Activated T-helper 9 cell treated with anti-CD3 and anti-CD28 coated beads, Interleukin-2, amount 50 U/mL, for 16 hours (primary cell): ENCODE measurements around the gene DDX59.
"Not testable (repeated sequence)": the region's sequence is repeated elsewhere in the genome, so short reads cannot be mapped to it uniquely, and the experiment has no call there.

ENCODE experiments used
- DNase-seq: peaks from one replicate; pipeline ENCODE4 v3.0.0-alpha.2; 2020; ENCODE audit warnings: low read depth

The DDX59 gene

GRCh38 chr1:200670242-200671118 is 773 bp upstream of the DDX59 start:
- DNase-seq, result no peak

GRCh38 chr1:200668514-200669313 is 993 bp downstream of the DDX59 start:
- DNase-seq, result no peak

GRCh38 chr1:200666309-200666708 is 3.4 kb downstream of the DDX59 start:
- DNase-seq, result no peak

- DNase-seq, result no peak
These were observed 3.8 kb downstream of the DDX59 start for GRCh38 chr1:200665861-200666260.

DNA sequence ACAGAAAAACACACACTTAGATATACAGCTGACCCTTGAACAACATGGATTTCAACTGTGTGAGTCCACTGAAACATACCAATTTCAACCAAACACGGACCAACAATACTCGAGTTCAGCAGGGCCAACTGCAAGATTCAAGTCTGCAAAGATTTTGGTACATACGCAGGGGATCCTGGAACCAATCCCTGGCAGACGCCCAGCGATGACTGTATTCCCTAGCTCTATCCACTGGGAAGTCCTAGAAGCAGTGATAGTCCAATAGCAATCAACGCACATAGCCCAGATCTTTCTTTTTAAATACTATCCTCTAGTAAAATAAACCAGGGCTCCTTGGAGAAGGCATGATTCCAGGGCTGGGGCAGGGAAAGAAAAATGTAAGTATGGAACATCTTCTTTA is 9.0 kb downstream of the DDX59 start:
- DNase-seq, result no peak

DNA sequence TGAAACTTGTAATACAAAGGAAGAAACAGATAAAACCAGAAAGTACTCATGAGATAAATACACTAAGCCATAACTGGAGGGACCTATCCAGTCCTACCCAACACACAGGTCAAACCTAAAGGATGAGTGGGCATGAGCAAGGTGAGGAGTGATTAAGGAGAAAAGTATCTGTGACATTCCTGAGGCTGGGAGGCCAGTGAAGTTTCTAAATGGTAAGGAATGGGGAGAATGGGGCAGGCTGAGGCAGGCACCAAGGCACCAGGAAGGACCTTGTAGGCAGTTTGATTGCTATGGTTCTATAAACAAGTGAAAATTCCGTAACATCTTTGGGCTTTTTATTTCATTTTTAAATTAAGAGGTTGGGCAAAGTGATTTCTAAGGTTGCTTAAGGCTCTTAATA is 10.4 kb downstream of the DDX59 start:
- DNase-seq, result no peak

DNA sequence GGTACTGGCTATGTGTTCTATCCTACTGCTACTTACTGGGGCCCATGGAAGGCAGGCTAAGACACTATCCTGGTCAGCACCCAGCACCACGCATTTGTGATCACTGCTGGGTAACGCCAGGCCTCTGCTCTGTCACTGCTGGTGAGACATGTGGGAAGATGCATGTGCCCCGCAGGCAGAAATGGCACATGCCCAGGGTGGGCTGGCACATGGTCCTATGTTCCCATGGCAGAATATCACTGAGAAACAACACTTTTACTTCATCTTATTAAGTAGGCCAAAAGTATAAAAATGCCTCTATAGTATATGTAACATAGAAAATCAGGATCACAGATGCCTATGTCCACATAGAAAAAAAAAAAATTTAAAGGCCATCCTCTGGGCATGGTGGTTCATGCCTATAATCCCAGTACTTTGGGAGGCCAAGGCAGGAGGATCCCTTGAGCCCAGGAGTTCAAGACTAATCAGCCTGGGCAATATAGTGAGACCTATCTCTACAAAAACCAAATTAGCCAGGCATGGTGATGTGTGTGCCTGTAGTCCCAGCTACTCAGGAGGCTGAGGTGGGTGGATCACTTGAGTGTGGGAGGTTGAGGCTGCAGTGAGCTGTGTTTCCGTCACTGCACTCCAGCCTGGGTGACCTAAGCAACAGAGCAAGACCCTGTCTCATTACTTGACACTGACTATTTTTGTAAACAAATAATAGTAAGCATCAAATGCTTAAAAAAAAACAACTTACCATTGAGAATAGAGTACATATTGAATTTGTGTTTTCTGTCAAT is 11.5 kb downstream of the DDX59 start:
- DNase-seq, result no peak

- no peak for DNase-seq
These were observed 15.0 kb downstream of the DDX59 start for GRCh38 chr1:200654660-200655059.

GRCh38 chr1:200653022-200653462 is 16.7 kb downstream of the DDX59 start:
- no peak for DNase-seq

GRCh38 chr1:200652378-200652777 is 17.3 kb downstream of the DDX59 start:
- no peak for DNase-seq

- DNase-seq, result no peak
These were observed 23.2 kb downstream of the DDX59 start for GRCh38 chr1:200646515-200646914.

DNA sequence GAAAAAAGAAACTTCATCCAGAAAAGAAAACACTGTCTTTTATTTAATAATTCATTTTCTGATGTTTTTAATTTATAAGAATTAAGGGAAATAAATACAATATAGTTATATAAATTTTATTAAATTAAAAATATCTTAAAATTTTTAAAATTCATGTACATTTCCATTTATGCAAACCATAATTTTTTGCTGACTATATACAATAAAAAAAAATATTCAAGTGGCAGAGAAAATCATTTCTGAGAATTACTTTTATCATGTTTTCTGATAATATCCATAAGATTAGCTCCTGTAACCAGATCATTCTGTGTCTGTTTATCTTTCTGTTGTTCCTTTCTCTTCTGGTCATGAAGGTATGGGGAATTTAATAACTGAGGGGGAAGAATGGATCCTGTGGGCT is 25.7 kb downstream of the DDX59 start:
- no peak for DNase-seq

GRCh38 chr1:200642481-200642880 is 27.2 kb downstream of the DDX59 start:
- DNase-seq, result no peak

DNA sequence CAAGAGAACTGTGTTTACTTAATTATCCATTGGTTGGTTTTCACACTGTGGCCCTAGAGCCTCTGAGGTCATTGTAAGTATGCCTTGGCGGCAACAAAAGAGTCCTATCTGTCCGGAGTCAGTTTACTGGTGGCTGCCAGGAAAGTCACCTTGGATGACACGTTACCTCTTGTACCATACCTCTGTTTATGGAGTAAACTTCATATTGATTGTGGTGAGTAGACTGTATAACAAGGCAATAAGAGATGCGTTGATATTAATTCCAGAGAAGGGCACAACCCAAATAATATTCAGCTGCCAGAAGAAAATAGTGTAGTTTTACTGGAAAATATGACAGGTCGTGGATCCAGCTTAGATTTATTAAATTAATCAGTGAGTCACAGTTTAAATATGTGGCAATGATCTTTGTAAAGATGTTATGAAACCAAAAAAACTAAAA is 28.7 kb downstream of the DDX59 start:
- no peak for DNase-seq

- DNase-seq, result no peak
These were observed 29.2 kb downstream of the DDX59 start for GRCh38 chr1:200640373-200640962.

DNA sequence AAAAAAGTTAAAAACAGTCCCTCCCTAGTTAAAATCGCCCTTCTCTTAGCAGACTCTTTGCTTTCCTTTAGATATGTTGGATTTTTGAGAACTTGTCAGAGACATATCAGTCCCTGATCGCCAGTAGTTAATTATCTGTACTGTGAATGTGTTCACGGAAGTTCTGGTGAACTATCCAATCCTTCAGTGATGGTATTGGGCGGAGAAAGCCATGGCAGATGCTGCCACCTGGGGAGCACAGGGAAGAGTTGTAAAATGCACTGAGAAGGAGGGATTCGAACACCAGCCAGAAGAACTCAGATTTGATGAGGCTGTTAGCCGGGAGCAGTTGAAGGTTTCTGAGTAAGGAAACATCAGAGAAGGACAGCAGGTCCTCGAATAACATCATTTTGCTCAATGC is 31.6 kb downstream of the DDX59 start:
- no peak for DNase-seq

GRCh38 chr1:200636681-200637080 is 33.0 kb downstream of the DDX59 start:
- DNase-seq, result no peak

- DNase-seq, result no peak
These were observed 35.2 kb downstream of the DDX59 start for GRCh38 chr1:200634261-200635122.

- DNase-seq, result no peak
These were observed 38.3 kb downstream of the DDX59 start for GRCh38 chr1:200631375-200631774.

- not testable (repeated sequence) for DNase-seq
These were observed 39.2 kb downstream of the DDX59 start for GRCh38 chr1:200630515-200630899.
